D341Med (cell line): ENCODE results near the gene BTNL9.
A peak's percentile ranks its signal among the peaks of the same experiment; 100 is the strongest.
"Not testable (repeated sequence)": the region's sequence is repeated elsewhere in the genome, so short reads cannot be mapped to it uniquely, and the experiment has no call there.

ENCODE experiments used
- DNase-seq: peaks from one replicate; pipeline ENCODE4 v3.0.0; 2012; ENCODE audit warnings: low spot score

Gene BTNL9

GRCh38 chr5:181039931-181040630 lies at the start of gene BTNL9:
TSS of gene BTNL9 (plus strand) at chr5:181040266. CDS start at chr5:181045490, 5,224 bp downstream.
- peak; percentile 4 for DNase-seq

GRCh38 chr5:180990882-180991242 lies 49.2 kb upstream of the BTNL9 start:
- no peak for DNase-seq

GRCh38 chr5:181001947-181002346 lies 38.1 kb upstream of the BTNL9 start:
- no peak for DNase-seq

GRCh38 chr5:181005791-181006190 lies 34.3 kb upstream of the BTNL9 start:
- peak; percentile 7 for DNase-seq

GRCh38 chr5:181008136-181008535 lies 31.9 kb upstream of the BTNL9 start:
- DNase-seq: no peak

GRCh38 chr5:181010018-181010417 lies 30.0 kb upstream of the BTNL9 start:
- DNase-seq: not testable (repeated sequence)

- not testable (repeated sequence) for DNase-seq
Measured at GRCh38 chr5:181014654-181015053, 25.4 kb upstream of the BTNL9 start.

- DNase-seq: not testable (repeated sequence)
Measured at GRCh38 chr5:181017448-181017847, 22.6 kb upstream of the BTNL9 start.

- DNase-seq: no peak
Measured at GRCh38 chr5:181020688-181021087, 19.4 kb upstream of the BTNL9 start.

GRCh38 chr5:181024245-181025064 lies 15.6 kb upstream of the BTNL9 start:
- peak; percentile 4 for DNase-seq

- peak; percentile 4 for DNase-seq
Measured at GRCh38 chr5:181027452-181028031, 12.5 kb upstream of the BTNL9 start.

GRCh38 chr5:181028032-181028819 lies 11.8 kb upstream of the BTNL9 start:
- peak; percentile 4 for DNase-seq

GRCh38 chr5:181031716-181032115 lies 8.3 kb upstream of the BTNL9 start:
- peak; percentile 1 for DNase-seq

- peak; percentile 12 for DNase-seq
Measured at GRCh38 chr5:181035991-181036815, 3.9 kb upstream of the BTNL9 start.

- peak; percentile 8 for DNase-seq
Measured at GRCh38 chr5:181036816-181037364, 3.2 kb upstream of the BTNL9 start.

GRCh38 chr5:181037365-181037861 lies 2.7 kb upstream of the BTNL9 start:
- no peak for DNase-seq

- peak; percentile 15 for DNase-seq
Measured at GRCh38 chr5:181039471-181039870, 595 bp upstream of the BTNL9 start.

- peak; percentile 10 for DNase-seq
Measured at GRCh38 chr5:181040631-181040945, 522 bp downstream of the BTNL9 start.

GRCh38 chr5:181041043-181041442 lies 977 bp downstream of the BTNL9 start:
- DNase-seq: peak; percentile 18

GRCh38 chr5:181042036-181042713 lies 2.1 kb downstream of the BTNL9 start:
- peak; percentile 33 for DNase-seq
